DOHH2 (cell line): ENCODE data around the gene RABGAP1L.

ENCODE experiments used
- CTCF ChIP-seq: fragments of 200-600 bp; sonication (generic); IDR thresholded peaks from one replicate; pipeline ENCODE4 v1.5.1; 2014; ENCODE audit warnings: antibody characterized with exemption, mild to moderate bottlenecking, low read depth, low read length; ENCODE audit not compliant: poor library complexity, severe bottlenecking
- EZH2phosphoT487 ChIP-seq: fragments of 200-600 bp; sonication (generic); IDR thresholded peaks from 2 replicates; pipeline ENCODE4 v1.6.1; 2017; ENCODE audit warnings: borderline replicate concordance, mild to moderate bottlenecking, antibody characterized with exemption, low read length, moderate library complexity, mixed read lengths

DNA sequence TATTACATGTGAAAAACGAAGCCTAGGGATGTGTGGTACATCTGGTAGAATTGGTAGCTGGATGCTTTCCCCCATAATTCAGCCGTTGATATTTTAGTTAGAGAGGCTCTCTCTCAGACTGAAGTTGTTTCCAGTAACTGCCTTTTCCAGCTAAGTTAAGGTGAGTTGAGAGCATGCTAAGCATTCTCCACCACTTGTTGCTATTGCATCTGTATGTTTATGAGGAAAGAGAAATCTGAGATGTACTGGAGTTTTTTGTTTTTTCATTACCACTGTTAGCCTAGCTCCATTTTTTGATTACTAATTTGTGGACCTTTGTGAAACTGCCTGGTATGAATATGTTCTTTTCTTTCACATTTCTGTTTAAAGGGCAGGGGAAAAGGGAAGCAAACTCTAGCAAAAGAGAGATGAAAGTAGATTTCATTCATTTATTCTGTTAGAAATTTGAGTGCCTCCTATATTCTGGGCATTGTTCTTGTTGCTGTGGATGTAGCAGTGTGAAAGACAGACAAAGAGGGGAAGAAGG, 650.5 kb downstream of the RABGAP1L start:
- no peak for TF ChIP-seq CTCF
- no peak for TF ChIP-seq EZH2phosphoT487
